ENCODE data around the gene CPNE8. TPM values are rescaled to one million over a fixed set of nuclear protein-coding genes. Genes with fewer than 3 reads are reported as not detected.

Gene CPNE8
- total RNA-seq, 1 donor from 2014 or later, result 9.4 TPM

- Mint-ChIP-seq H3K36me3 (ENCODE audit: low read depth, unreplicated experiment) (peaks cover 5% of the 10 kb centered on the region), H3K4me3 (ENCODE audit: unreplicated experiment) (no peak overlapping the region), H3K4me1 (ENCODE audit: low read depth, unreplicated experiment) (no peaks in the 10 kb centered on the region), H3K27me3 (ENCODE audit: low read depth, unreplicated experiment) (no peaks in the 10 kb centered on the region), H3K9me3 (ENCODE audit: unreplicated experiment) (peaks cover 4% of the 10 kb centered on the region), H3K27ac (ENCODE audit: unreplicated experiment) (no peak overlapping the region)
- TF ChIP-seq CTCF (IDR thresholded peaks at IDR 0.05; ENCODE audit: insufficient read depth, low read depth, low read length), result no peak
- H3K9ac ChIP-seq (ENCODE audit: low read length), result no peak overlapping the region
- no peaks in the 10 kb centered on the region for H3K36me3 ChIP-seq (ENCODE audit: insufficient read depth, low read length)
- no peak overlapping the region for H3K27ac ChIP-seq (ENCODE audit: low read depth, low read length)
- no peaks in the 10 kb centered on the region for H3K4me1 ChIP-seq (ENCODE audit: insufficient read depth, low read length)
- H3K4me3 ChIP-seq (ENCODE audit: insufficient read depth, low read depth, low read length), result no peak overlapping the region
- H3K27me3 ChIP-seq (ENCODE audit: insufficient read depth, low read length), result no peaks in the 10 kb centered on the region
- H4K20me1 ChIP-seq (ENCODE audit: insufficient read depth, low read length), result no peaks in the 10 kb centered on the region
- no peaks in the 10 kb centered on the region for H3K9me3 ChIP-seq (ENCODE audit: insufficient read depth, low read depth, low read length)
- no peak overlapping the region for H2AFZ ChIP-seq (ENCODE audit: low read depth, low read length)
- H3K4me2 ChIP-seq (ENCODE audit: low read length), result no peak overlapping the region
- FAIRE-seq, result no peak
- H3K79me2 ChIP-seq (ENCODE audit: insufficient read depth, low read length), result no peaks in the 10 kb centered on the region
- no peak for DNase-seq (ENCODE audit: low read depth)
Observed at GRCh38 chr12:38666425-38666824, 239.0 kb downstream of the CPNE8 start.

- no peaks in the 10 kb centered on the region for H4K20me1 ChIP-seq (ENCODE audit: insufficient read depth, low read length)
- no peak overlapping the region for H3K27ac ChIP-seq (ENCODE audit: low read depth, low read length)
- H3K36me3 ChIP-seq (ENCODE audit: insufficient read depth, low read length), result no peaks in the 10 kb centered on the region
- Mint-ChIP-seq H3K27me3 (ENCODE audit: low read depth, unreplicated experiment) (no peaks in the 10 kb centered on the region), H3K36me3 (ENCODE audit: low read depth, unreplicated experiment) (peaks cover 5% of the 10 kb centered on the region), H3K4me1 (ENCODE audit: low read depth, unreplicated experiment) (no peaks in the 10 kb centered on the region), H3K27ac (ENCODE audit: unreplicated experiment) (no peak overlapping the region), H3K9me3 (ENCODE audit: unreplicated experiment) (peaks cover 14% of the 10 kb centered on the region), H3K4me3 (ENCODE audit: unreplicated experiment) (no peak overlapping the region)
- no peaks in the 10 kb centered on the region for H3K79me2 ChIP-seq (ENCODE audit: insufficient read depth, low read length)
- H3K9me3 ChIP-seq (ENCODE audit: insufficient read depth, low read depth, low read length), result no peaks in the 10 kb centered on the region
- no peaks in the 10 kb centered on the region for H3K27me3 ChIP-seq (ENCODE audit: insufficient read depth, low read length)
- no peak overlapping the region for H2AFZ ChIP-seq (ENCODE audit: low read depth, low read length)
- H3K9ac ChIP-seq (ENCODE audit: low read length), result no peak overlapping the region
- H3K4me2 ChIP-seq (ENCODE audit: low read length), result no peak overlapping the region
- FAIRE-seq, result no peak
- H3K4me3 ChIP-seq (ENCODE audit: insufficient read depth, low read depth, low read length), result no peak overlapping the region
- TF ChIP-seq EZH2 (IDR thresholded peaks at IDR 0.05; ENCODE audit: insufficient read depth, low read length) (no peak), CTCF (IDR thresholded peaks at IDR 0.05; ENCODE audit: insufficient read depth, low read depth, low read length) (peak; percentile 34)
- H3K4me1 ChIP-seq (ENCODE audit: insufficient read depth, low read length), result no peaks in the 10 kb centered on the region
- DNase-seq (ENCODE audit: low read depth), result no peak
Observed at GRCh38 chr12:38664661-38665269, 240.6 kb downstream of the CPNE8 start.

- no peaks in the 10 kb centered on the region for H3K27me3 Mint-ChIP-seq (ENCODE audit: low read depth, unreplicated experiment)
- no peak for TF ChIP-seq CTCF (IDR thresholded peaks at IDR 0.05; ENCODE audit: insufficient read depth, low read depth, low read length)
- no peak for TF ChIP-seq EZH2 (IDR thresholded peaks at IDR 0.05; ENCODE audit: insufficient read depth, low read length)
- Histone ChIP-seq H3K27ac (ENCODE audit: low read depth, low read length) (no peak overlapping the region), H3K79me2 (ENCODE audit: insufficient read depth, low read length) (no peaks in the 10 kb centered on the region), H3K4me3 (ENCODE audit: insufficient read depth, low read depth, low read length) (no peak overlapping the region), H2AFZ (ENCODE audit: low read depth, low read length) (no peak overlapping the region), H3K9ac (ENCODE audit: low read length) (no peak overlapping the region), H3K36me3 (ENCODE audit: insufficient read depth, low read length) (no peaks in the 10 kb centered on the region), H3K4me2 (ENCODE audit: low read length) (no peak overlapping the region), H3K9me3 (ENCODE audit: insufficient read depth, low read depth, low read length) (no peaks in the 10 kb centered on the region), H3K4me1 (ENCODE audit: insufficient read depth, low read length) (no peaks in the 10 kb centered on the region), H4K20me1 (ENCODE audit: insufficient read depth, low read length) (no peaks in the 10 kb centered on the region), H3K27me3 (ENCODE audit: insufficient read depth, low read length) (no peaks in the 10 kb centered on the region)
- peaks cover 16% of the 10 kb centered on the region for H3K9me3 Mint-ChIP-seq (ENCODE audit: unreplicated experiment)
- H3K27ac Mint-ChIP-seq (ENCODE audit: unreplicated experiment), result no peak overlapping the region
- DNase-seq (ENCODE audit: low read depth) (peak; percentile 22), FAIRE-seq (no peak)
- no peak overlapping the region for H3K4me3 Mint-ChIP-seq (ENCODE audit: unreplicated experiment)
- H3K4me1 Mint-ChIP-seq (ENCODE audit: low read depth, unreplicated experiment), result no peaks in the 10 kb centered on the region
- peaks cover 8% of the 10 kb centered on the region for H3K36me3 Mint-ChIP-seq (ENCODE audit: low read depth, unreplicated experiment)
Observed at GRCh38 chr12:38662829-38663228, 242.6 kb downstream of the CPNE8 start.
